ENCODE data around the gene CD27.
"Not testable (repeated sequence)": the region's sequence is repeated elsewhere in the genome, so short reads cannot be mapped to it uniquely, and the experiment has no call there.

DNA sequence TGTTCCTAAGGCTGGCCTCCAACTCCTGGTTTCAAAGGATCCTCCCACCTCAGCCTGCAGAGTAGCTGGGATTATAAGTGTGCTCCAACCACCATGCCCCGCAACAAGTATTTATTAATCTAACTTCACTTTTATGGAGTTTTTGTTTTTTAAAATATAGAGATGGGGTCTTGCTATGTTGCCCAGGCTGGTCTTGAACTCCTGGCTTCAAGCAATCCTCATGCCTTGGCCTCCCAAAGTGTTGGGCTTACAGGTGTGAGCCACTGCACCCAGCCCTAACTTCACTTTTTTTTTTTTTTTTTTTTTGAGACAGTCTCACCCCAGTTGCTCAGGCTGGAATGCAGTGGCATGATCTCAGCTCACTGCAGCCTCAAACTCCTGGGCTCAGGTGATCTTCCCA is 45.9 kb downstream of the CD27 start:
- TF ChIP-seq, protein P1, sequence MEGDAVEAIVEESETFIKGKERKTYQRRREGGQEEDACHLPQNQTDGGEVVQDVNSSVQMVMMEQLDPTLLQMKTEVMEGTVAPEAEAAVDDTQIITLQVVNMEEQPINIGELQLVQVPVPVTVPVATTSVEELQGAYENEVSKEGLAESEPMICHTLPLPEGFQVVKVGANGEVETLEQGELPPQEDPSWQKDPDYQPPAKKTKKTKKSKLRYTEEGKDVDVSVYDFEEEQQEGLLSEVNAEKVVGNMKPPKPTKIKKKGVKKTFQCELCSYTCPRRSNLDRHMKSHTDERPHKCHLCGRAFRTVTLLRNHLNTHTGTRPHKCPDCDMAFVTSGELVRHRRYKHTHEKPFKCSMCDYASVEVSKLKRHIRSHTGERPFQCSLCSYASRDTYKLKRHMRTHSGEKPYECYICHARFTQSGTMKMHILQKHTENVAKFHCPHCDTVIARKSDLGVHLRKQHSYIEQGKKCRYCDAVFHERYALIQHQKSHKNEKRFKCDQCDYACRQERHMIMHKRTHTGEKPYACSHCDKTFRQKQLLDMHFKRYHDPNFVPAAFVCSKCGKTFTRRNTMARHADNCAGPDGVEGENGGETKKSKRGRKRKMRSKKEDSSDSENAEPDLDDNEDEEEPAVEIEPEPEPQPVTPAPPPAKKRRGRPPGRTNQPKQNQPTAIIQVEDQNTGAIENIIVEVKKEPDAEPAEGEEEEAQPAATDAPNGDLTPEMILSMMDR (IDR thresholded peaks at IDR 0.05), result not testable (repeated sequence)
- not testable (repeated sequence) for TF ChIP-seq POLR2A, POLR2AphosphoS5 (IDR thresholded peaks at IDR 0.05)

Data from stomach (tissue), 4 donors.